ENCODE data around the gene FAM120A. TPM values are rescaled to one million over a fixed set of nuclear protein-coding genes. Genes with fewer than 3 reads are reported as not detected.

FAM120A gene
- total and polyA plus RNA-seq, 2 of the 13 experiments (the other 11 are each of a cell fraction or from before 2014, with no cell fraction given): 41.3 to 44.4 TPM

- TF ChIP-seq HMGXB4 (CRISPR knock-in tag; IDR thresholded peaks at IDR 0.05; ENCODE audit: borderline replicate concordance in 1 of 2, low read depth in 1 of 2) (0 out of 4 replicates have a peak, but pooled peaks of 1 of the 2 experiments have one; percentile 23), AGO2 (optimal IDR thresholded peaks at IDR 0.05; ENCODE audit: low read depth, low read length) (peak; percentile 36), UBTF (CRISPR knock-in tag; IDR thresholded peaks at IDR 0.05) (peak; percentile 65), KDM5B (CRISPR knock-in tag; IDR thresholded peaks at IDR 0.05; ENCODE audit: borderline replicate concordance) (0 out of 2 replicates have a peak, but pooled peaks have one; percentile 38), ISL2 (CRISPR knock-in tag; IDR thresholded peaks at IDR 0.05) (no peak), JDP2 (CRISPR knock-in tag; IDR thresholded peaks at IDR 0.05; ENCODE audit: borderline replicate concordance) (no peak), MTERF4 (CRISPR knock-in tag; IDR thresholded peaks at IDR 0.05) (no peak), ELK4 (CRISPR knock-in tag; IDR thresholded peaks at IDR 0.05; ENCODE audit: borderline replicate concordance) (no peak), ZFY (CRISPR knock-in tag; IDR thresholded peaks at IDR 0.05) (peak; percentile 74), ZNF605 (CRISPR knock-in tag; IDR thresholded peaks at IDR 0.05) (0 out of 2 replicates have a peak, but pooled peaks have one; percentile 20), CENPX (CRISPR knock-in tag; IDR thresholded peaks at IDR 0.05) (no peak), ZNF687 (CRISPR knock-in tag; IDR thresholded peaks at IDR 0.05) (peak; percentile 59), ZNF430 (CRISPR knock-in tag; IDR thresholded peaks at IDR 0.05) (0 out of 2 replicates have a peak, but pooled peaks have one; percentile 41), RBM22 (optimal IDR thresholded peaks at IDR 0.05; ENCODE audit: low read length) (no peak), ZFP36L2 (CRISPR knock-in tag; IDR thresholded peaks at IDR 0.05) (no peak), ZNF556 (CRISPR knock-in tag; IDR thresholded peaks at IDR 0.05; ENCODE audit: borderline replicate concordance) (peak; percentile 28; the same call in 1 of the 2 replicates), GATAD1 (CRISPR knock-in tag; IDR thresholded peaks at IDR 0.05) (no peak)
These were observed 125.8 kb downstream of the FAM120A start (continued) for GRCh38 chr9:93577078-93577974.

Data from HepG2 (cell line).